ENCODE measurements around the gene GJB5.

GRCh38 chr1:34761176-34761761 is 6.4 kb downstream of the GJB5 start:
- TF ChIP-seq, protein P1, sequence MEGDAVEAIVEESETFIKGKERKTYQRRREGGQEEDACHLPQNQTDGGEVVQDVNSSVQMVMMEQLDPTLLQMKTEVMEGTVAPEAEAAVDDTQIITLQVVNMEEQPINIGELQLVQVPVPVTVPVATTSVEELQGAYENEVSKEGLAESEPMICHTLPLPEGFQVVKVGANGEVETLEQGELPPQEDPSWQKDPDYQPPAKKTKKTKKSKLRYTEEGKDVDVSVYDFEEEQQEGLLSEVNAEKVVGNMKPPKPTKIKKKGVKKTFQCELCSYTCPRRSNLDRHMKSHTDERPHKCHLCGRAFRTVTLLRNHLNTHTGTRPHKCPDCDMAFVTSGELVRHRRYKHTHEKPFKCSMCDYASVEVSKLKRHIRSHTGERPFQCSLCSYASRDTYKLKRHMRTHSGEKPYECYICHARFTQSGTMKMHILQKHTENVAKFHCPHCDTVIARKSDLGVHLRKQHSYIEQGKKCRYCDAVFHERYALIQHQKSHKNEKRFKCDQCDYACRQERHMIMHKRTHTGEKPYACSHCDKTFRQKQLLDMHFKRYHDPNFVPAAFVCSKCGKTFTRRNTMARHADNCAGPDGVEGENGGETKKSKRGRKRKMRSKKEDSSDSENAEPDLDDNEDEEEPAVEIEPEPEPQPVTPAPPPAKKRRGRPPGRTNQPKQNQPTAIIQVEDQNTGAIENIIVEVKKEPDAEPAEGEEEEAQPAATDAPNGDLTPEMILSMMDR (IDR thresholded peaks at IDR 0.05; ENCODE audit: low read depth, low read length, poor library complexity, severe bottlenecking): no peak
- TF ChIP-seq EZH2phosphoT487 (IDR thresholded peaks at IDR 0.05; ENCODE audit: borderline replicate concordance, low read length): no peak
